Measurements from ENCODE around the gene CCDC148. TPM values are rescaled to one million over a fixed set of nuclear protein-coding genes. Genes with fewer than 3 reads are reported as not detected.
"Not testable (repeated sequence)": the region's sequence is repeated elsewhere in the genome, so short reads cannot be mapped to it uniquely, and the experiment has no call there.

The CCDC148 gene
- total and polyA plus RNA-seq, 2 donors from 2014 or later: 6.6 to 21.0 TPM

GRCh38 chr2:158346032-158346431 is 110.5 kb downstream of the CCDC148 start:
- intact Hi-C loops (cut with DNase I): no loop called here
- Histone ChIP-seq H3K27ac (ENCODE audit: low read depth in 2 of 2, low read length in 2 of 2) (no peak overlapping the region), H3K36me3 (ENCODE audit: control insufficient read depth in 2 of 3, insufficient read depth in 3 of 3, low read length in 3 of 3) (no peaks in the 10 kb centered on the region), H3K4me3 (ENCODE audit: low read length in 3 of 3) (no peak overlapping the region), H3K9ac (ENCODE audit: low read length in 3 of 3) (no peak overlapping the region), H3K4me1 (ENCODE audit: control insufficient read depth in 2 of 3, insufficient read depth in 2 of 3, low read depth in 1 of 3, low read length in 3 of 3) (no peaks in the 10 kb centered on the region), H3K27me3 (ENCODE audit: control insufficient read depth, insufficient read depth, low read length) (no peaks in the 10 kb centered on the region), H3K9me3 (ENCODE audit: control insufficient read depth in 2 of 3, insufficient read depth in 1 of 3, low read length in 3 of 3) (no peaks in the 10 kb centered on the region)
- no peak for FAIRE-seq
- DNase-seq: no peak
- no peak for TF ChIP-seq CTCF (IDR thresholded peaks at IDR 0.05; ENCODE audit: borderline replicate concordance, extremely low read depth, insufficient read depth)

- Histone ChIP-seq H3K27ac (ENCODE audit: low read depth in 2 of 2, low read length in 2 of 2) (no peak overlapping the region), H3K27me3 (ENCODE audit: control insufficient read depth, insufficient read depth, low read length) (no peaks in the 10 kb centered on the region), H3K9ac (ENCODE audit: low read length in 3 of 3) (no peak overlapping the region), H3K4me3 (ENCODE audit: low read length in 3 of 3) (no peak overlapping the region), H3K36me3 (ENCODE audit: control insufficient read depth in 2 of 3, insufficient read depth in 3 of 3, low read length in 3 of 3) (no peaks in the 10 kb centered on the region), H3K4me1 (ENCODE audit: control insufficient read depth in 2 of 3, insufficient read depth in 2 of 3, low read depth in 1 of 3, low read length in 3 of 3) (no peaks in the 10 kb centered on the region), H3K9me3 (ENCODE audit: control insufficient read depth in 2 of 3, insufficient read depth in 1 of 3, low read length in 3 of 3) (no peaks in the 10 kb centered on the region)
- DNase-seq (no peak), FAIRE-seq (no peak)
- intact Hi-C loops (cut with DNase I): no loop called here
- TF ChIP-seq CTCF (IDR thresholded peaks at IDR 0.05; ENCODE audit: borderline replicate concordance, extremely low read depth, insufficient read depth): no peak
Measured at GRCh38 chr2:158339513-158339912, 117.0 kb downstream of the CCDC148 start.

- no peak for TF ChIP-seq CTCF (IDR thresholded peaks at IDR 0.05; ENCODE audit: borderline replicate concordance, extremely low read depth, insufficient read depth)
- no peaks in the 10 kb centered on the region for H3K9me3 ChIP-seq (ENCODE audit: control insufficient read depth in 2 of 3, insufficient read depth in 1 of 3, low read length in 3 of 3)
- H3K27me3 ChIP-seq (ENCODE audit: control insufficient read depth, insufficient read depth, low read length): no peaks in the 10 kb centered on the region
- no peak overlapping the region for H3K27ac ChIP-seq (ENCODE audit: low read depth in 2 of 2, low read length in 2 of 2)
- H3K4me1 ChIP-seq (ENCODE audit: control insufficient read depth in 2 of 3, insufficient read depth in 2 of 3, low read depth in 1 of 3, low read length in 3 of 3): no peaks in the 10 kb centered on the region
- intact Hi-C loops (cut with DNase I): no loop called here
- no peak overlapping the region for H3K9ac ChIP-seq (ENCODE audit: low read length in 3 of 3)
- no peak for DNase-seq
- no peak for FAIRE-seq
- no peak overlapping the region for H3K4me3 ChIP-seq (ENCODE audit: low read length in 3 of 3)
- H3K36me3 ChIP-seq (ENCODE audit: control insufficient read depth in 2 of 3, insufficient read depth in 3 of 3, low read length in 3 of 3): no peaks in the 10 kb centered on the region
Measured at GRCh38 chr2:158337018-158337417, 119.5 kb downstream of the CCDC148 start.

- H3K4me1 ChIP-seq (ENCODE audit: control insufficient read depth in 2 of 3, insufficient read depth in 2 of 3, low read depth in 1 of 3, low read length in 3 of 3); DNase-seq; H3K36me3 ChIP-seq (ENCODE audit: control insufficient read depth in 2 of 3, insufficient read depth in 3 of 3, low read length in 3 of 3); H3K27me3 ChIP-seq (ENCODE audit: control insufficient read depth, insufficient read depth, low read length); H3K4me3 ChIP-seq (ENCODE audit: low read length in 3 of 3); FAIRE-seq; H3K27ac ChIP-seq (ENCODE audit: low read depth in 2 of 2, low read length in 2 of 2); H3K9me3 ChIP-seq (ENCODE audit: control insufficient read depth in 2 of 3, insufficient read depth in 1 of 3, low read length in 3 of 3); H3K9ac ChIP-seq (ENCODE audit: low read length in 3 of 3); intact Hi-C loops (cut with DNase I): not testable (repeated sequence)
Measured at GRCh38 chr2:158331799-158332198, 124.8 kb downstream of the CCDC148 start.
